Muscle layer of colon (tissue), 2 donors: ENCODE results near the gene PRPF8.

Experiments
- H3K27ac ChIP-seq: one replicate; pipeline ENCODE4 v1.7.0; 2013; ENCODE audit warnings: low read depth, mild to moderate bottlenecking, low read length, moderate library complexity
- H3K27me3 ChIP-seq, 2 donors: one replicate each; pipeline ENCODE4 v1.7.0; 2013; ENCODE audit warnings: low read length in 2 of 2, mild to moderate bottlenecking in 2 of 2; ENCODE audit not compliant: insufficient read depth in 2 of 2, control insufficient read depth in 1 of 2
- H3K36me3 ChIP-seq: one replicate; pipeline ENCODE4 v1.7.0; 2013; ENCODE audit warnings: mild to moderate bottlenecking, low read length; ENCODE audit not compliant: insufficient read depth
- H3K4me1 ChIP-seq: one replicate; pipeline ENCODE4 v1.7.0; 2013; ENCODE audit warnings: mild to moderate bottlenecking, low read length; ENCODE audit not compliant: insufficient read depth
- H3K4me3 ChIP-seq, 2 donors: one replicate each; pipeline ENCODE4 v1.7.0; 2013; ENCODE audit warnings: low read length in 2 of 2, low read depth in 1 of 2, mild to moderate bottlenecking in 1 of 2, moderate library complexity in 1 of 2
- H3K9ac ChIP-seq: one replicate; pipeline ENCODE4 v1.7.0; 2013; ENCODE audit warnings: low read length
- H3K9me3 ChIP-seq: one replicate; pipeline ENCODE4 v1.7.0; 2013; ENCODE audit warnings: mild to moderate bottlenecking, low read length
- donor health status: abdominal sarcoma.
- donor health status: Adenocarcinoma of cecum.

The PRPF8 gene

GRCh38 chr17:1684378-1685189 lies at the start of gene PRPF8:
PRPF8 (minus strand) TSS chr17:1684867; CDS start chr17:1684571, 296 bp downstream.
- Histone ChIP-seq H3K36me3 (peaks cover 39% of the 10 kb centered on the region), H3K4me3 (peak within 1 kb of the TSS; percentile 49 to 95), H3K9me3 (no peaks in the 10 kb centered on the region), H3K27me3 (no peaks in the 10 kb centered on the region), H3K4me1 (peaks cover 21% of the 10 kb centered on the region), H3K27ac (peak within 1 kb of the TSS; percentile 88), H3K9ac (peak within 1 kb of the TSS; percentile 88)

- no peaks in the 10 kb centered on the region for H3K27me3 ChIP-seq
- no peak overlapping the region for H3K27ac ChIP-seq
- no peak overlapping the region for H3K4me3 ChIP-seq
- no peaks in the 10 kb centered on the region for H3K9me3 ChIP-seq
- peaks cover 5% of the 10 kb centered on the region for H3K4me1 ChIP-seq
- H3K36me3 ChIP-seq, result peaks cover 38% of the 10 kb centered on the region
- H3K9ac ChIP-seq, result no peak overlapping the region
These were observed 49.1 kb upstream of the PRPF8 start for GRCh38 chr17:1733759-1734158.

- no peak overlapping the region for H3K9ac ChIP-seq
- H3K9me3 ChIP-seq, result no peaks in the 10 kb centered on the region
- H3K27me3 ChIP-seq, result no peaks in the 10 kb centered on the region
- no peak overlapping the region for H3K27ac ChIP-seq
- H3K36me3 ChIP-seq, result peaks cover 43% of the 10 kb centered on the region
- H3K4me3 ChIP-seq, result no peak overlapping the region
- peaks cover 5% of the 10 kb centered on the region for H3K4me1 ChIP-seq
These were observed 48.2 kb upstream of the PRPF8 start for GRCh38 chr17:1732833-1733321.

- H3K4me1 ChIP-seq, result peaks cover 5% of the 10 kb centered on the region
- peaks cover 43% of the 10 kb centered on the region for H3K36me3 ChIP-seq
- H3K27me3 ChIP-seq, result no peaks in the 10 kb centered on the region
- H3K4me3 ChIP-seq, result no peak overlapping the region
- no peaks in the 10 kb centered on the region for H3K9me3 ChIP-seq
- H3K27ac ChIP-seq, result no peak overlapping the region
- no peak overlapping the region for H3K9ac ChIP-seq
These were observed 47.7 kb upstream of the PRPF8 start for GRCh38 chr17:1732241-1732832.

- Histone ChIP-seq H3K27ac (no peak overlapping the region), H3K9me3 (no peaks in the 10 kb centered on the region), H3K27me3 (no peaks in the 10 kb centered on the region), H3K36me3 (peaks cover 43% of the 10 kb centered on the region), H3K4me3 (no peak overlapping the region), H3K9ac (no peak overlapping the region), H3K4me1 (peaks cover 12% of the 10 kb centered on the region)
These were observed 46.5 kb upstream of the PRPF8 start for GRCh38 chr17:1731194-1731506.

GRCh38 chr17:1730326-1731193 lies 45.9 kb upstream of the PRPF8 start:
- peaks cover 15% of the 10 kb centered on the region for H3K4me1 ChIP-seq
- no peaks in the 10 kb centered on the region for H3K27me3 ChIP-seq
- no peaks in the 10 kb centered on the region for H3K9me3 ChIP-seq
- peak overlapping the region in 1 of 2 donors; percentile 20 for H3K4me3 ChIP-seq
- H3K36me3 ChIP-seq, result peaks cover 38% of the 10 kb centered on the region
- H3K27ac ChIP-seq, result peak overlapping the region; percentile 79
- H3K9ac ChIP-seq, result peak overlapping the region; percentile 61

GRCh38 chr17:1729966-1730325 lies 45.3 kb upstream of the PRPF8 start:
- Histone ChIP-seq H3K9ac (no peak overlapping the region), H3K27me3 (no peaks in the 10 kb centered on the region), H3K9me3 (no peaks in the 10 kb centered on the region), H3K4me1 (peaks cover 20% of the 10 kb centered on the region), H3K4me3 (no peak overlapping the region), H3K27ac (no peak overlapping the region), H3K36me3 (peaks cover 35% of the 10 kb centered on the region)

GRCh38 chr17:1727876-1728630 lies 43.4 kb upstream of the PRPF8 start:
- Histone ChIP-seq H3K9me3 (no peaks in the 10 kb centered on the region), H3K9ac (no peak overlapping the region), H3K27me3 (no peaks in the 10 kb centered on the region), H3K36me3 (peaks cover 25% of the 10 kb centered on the region), H3K4me3 (no peak overlapping the region), H3K4me1 (peaks cover 27% of the 10 kb centered on the region), H3K27ac (no peak overlapping the region)

- Histone ChIP-seq H3K9me3 (no peaks in the 10 kb centered on the region), H3K4me3 (no peak overlapping the region), H3K27ac (no peak overlapping the region), H3K27me3 (no peaks in the 10 kb centered on the region), H3K9ac (no peak overlapping the region), H3K4me1 (peaks cover 27% of the 10 kb centered on the region), H3K36me3 (peaks cover 20% of the 10 kb centered on the region)
These were observed 42.7 kb upstream of the PRPF8 start for GRCh38 chr17:1727258-1727789.

GRCh38 chr17:1726626-1727257 lies 42.1 kb upstream of the PRPF8 start:
- Histone ChIP-seq H3K36me3 (peaks cover 20% of the 10 kb centered on the region), H3K9me3 (no peaks in the 10 kb centered on the region), H3K9ac (no peak overlapping the region), H3K4me1 (peaks cover 27% of the 10 kb centered on the region), H3K4me3 (no peak overlapping the region), H3K27me3 (no peaks in the 10 kb centered on the region), H3K27ac (no peak overlapping the region)
